CD4-positive, alpha-beta T cell treated with Interleukin-17A for 1 hour (primary cell): Measurements from ENCODE around the gene CDH15.
"Not testable (repeated sequence)": the region's sequence is repeated elsewhere in the genome, so short reads cannot be mapped to it uniquely, and the experiment has no call there.

Source experiments
- DNase-seq: peaks from one replicate; pipeline ENCODE4 v3.0.0-alpha.2; 2020

Gene CDH15

GRCh38 chr16:89156740-89157645 is 14.6 kb upstream of the CDH15 start:
- DNase-seq: no peak

DNA sequence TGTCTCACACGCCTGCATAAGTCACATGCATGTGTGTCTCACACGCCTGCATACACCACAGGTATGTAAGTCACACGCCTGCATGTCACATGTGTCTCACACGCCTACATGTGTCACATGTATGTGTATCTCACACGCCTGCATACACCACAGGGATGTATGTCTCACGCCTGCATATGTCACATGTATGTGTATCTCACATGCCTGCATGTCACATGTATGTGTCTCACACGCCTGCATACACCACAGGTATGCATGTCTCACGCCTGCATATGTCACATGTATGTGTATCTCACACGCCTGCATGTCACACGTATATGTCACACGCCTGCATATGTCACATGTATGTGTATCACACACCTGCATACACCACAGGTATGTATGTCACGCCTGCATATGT is 13.8 kb upstream of the CDH15 start:
- DNase-seq: no peak

- no peak for DNase-seq
These were observed 12.3 kb upstream of the CDH15 start for GRCh38 chr16:89159066-89159849.

- DNase-seq: no peak
These were observed 11.6 kb upstream of the CDH15 start for GRCh38 chr16:89159850-89160354.

GRCh38 chr16:89160977-89161701 is 10.4 kb upstream of the CDH15 start:
- no peak for DNase-seq

DNA sequence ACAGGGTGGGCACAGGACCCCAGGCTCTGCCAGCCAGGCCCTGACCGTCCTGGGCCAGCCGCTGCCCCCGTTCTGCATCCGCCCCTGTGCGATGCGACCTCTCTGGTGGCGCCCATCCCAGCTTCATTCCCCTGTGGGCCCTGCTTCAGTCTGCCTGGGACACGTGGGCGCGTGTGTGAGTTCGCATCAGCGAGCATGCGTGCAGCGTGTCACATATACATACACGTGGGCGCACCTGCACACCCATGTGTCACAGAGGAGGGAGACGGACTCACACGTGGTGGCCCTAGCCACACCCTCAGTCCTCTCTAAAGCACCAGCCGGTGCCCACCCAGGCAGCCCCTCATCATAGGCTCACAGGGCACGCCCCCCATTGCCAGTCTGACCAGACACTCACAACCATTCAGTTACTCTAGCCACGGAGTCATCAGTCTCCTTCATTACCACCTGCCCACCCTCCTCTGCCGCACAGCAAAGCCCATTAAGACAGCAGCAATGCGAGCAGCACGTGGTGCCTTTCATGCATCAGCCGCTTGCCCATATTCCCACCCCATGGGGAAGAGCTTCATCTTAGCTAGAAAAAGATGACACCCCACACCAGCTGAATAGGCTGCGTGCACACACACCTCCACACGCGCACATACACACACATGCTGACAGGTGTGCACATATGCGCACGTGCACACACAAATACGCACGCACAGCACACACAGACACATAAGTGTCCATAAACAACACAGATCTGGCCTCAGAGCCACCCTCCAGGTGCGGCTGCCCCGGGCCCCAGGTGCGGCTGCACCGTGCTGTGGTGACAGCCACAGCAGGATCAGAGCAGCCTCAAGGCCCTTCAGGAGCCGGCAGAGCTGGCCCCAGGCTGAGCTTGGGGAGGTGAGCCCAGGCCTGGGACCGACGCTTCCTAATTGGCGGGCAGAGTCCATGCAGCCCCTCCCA is 9.5 kb upstream of the CDH15 start:
- no peak for DNase-seq

DNA sequence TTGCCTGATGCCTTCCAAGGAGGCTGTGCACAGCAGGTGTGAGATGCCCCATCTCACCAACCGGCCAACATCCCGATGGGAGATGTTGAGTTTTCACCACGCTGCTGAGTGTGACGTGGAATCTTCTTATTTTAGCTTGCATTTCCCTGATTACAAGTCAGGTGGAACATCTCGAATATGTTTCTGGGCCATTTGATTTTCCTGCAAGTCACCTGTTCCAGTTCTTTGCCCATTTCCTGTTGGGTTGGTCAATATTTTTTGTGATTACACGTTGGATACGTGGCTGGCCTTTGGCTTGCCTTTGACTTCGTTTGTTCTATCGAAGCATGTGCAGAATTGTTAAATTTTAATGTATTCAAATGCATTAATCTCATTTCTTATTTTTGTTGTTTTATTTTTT is 8.3 kb upstream of the CDH15 start:
- DNase-seq: no peak

DNA sequence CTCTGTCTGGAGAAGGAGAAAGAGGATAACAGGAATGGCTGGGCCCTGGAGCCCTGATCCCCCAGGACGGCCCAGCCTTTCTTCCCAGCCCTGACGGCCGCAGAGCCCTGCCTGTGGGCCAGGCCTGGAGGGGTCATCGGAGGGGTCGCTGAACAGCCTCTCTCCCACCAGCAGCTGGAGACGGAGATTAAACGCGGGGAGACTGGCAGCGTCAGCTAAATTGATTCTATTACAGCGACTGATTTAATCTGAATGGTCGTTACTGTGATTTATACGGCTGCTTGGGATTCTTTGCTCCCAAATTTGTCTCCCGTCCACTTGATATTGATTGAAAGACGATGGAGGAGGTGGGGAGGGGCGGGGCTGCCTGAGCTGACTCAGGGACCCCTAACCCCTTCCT is 7.1 kb upstream of the CDH15 start:
- no peak for DNase-seq

DNA sequence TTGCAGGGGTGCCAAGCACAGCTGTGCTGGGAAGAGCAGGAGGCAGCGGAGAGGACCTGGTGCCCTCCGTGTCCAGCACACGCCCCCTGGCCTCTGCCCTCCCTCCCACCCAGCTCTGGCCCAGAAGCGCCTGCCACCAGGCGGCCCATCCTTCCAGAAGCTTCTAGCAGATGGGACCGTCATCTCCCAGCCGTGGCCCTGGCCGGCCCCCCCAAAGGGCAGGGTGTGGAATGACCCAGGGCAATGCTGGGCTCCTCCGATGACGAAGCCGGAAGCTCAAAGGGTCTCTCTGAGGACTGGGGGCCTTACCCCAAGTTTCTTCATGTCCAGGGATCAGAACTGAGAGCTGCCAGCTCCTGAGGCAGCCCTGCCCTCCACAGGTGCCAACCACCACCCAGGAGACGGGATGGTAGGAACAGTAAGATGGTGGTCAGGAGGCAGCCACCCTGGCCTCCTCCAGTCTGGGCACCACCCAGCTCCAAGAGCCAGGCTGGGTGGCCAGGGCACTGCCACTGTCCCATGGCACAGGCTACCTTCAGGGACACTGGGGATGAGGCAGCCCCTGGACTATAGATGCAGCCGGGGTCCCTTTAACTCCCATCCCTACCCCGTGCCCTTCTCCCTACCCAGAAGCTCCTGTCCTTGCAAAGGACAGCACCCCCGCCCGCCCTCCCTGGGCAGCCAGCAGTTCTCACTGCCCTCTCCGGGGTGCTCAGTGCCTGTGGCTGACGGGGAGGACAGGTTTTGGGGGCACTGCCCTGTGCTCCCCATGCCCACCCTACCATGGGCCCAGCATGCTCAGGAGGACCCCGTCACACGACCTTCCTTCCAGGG is 6.5 kb upstream of the CDH15 start:
- no peak for DNase-seq

GRCh38 chr16:89165681-89165979 is 5.9 kb upstream of the CDH15 start:
- DNase-seq: not testable (repeated sequence)

GRCh38 chr16:89166696-89167424 is 4.7 kb upstream of the CDH15 start:
- DNase-seq: no peak

DNA sequence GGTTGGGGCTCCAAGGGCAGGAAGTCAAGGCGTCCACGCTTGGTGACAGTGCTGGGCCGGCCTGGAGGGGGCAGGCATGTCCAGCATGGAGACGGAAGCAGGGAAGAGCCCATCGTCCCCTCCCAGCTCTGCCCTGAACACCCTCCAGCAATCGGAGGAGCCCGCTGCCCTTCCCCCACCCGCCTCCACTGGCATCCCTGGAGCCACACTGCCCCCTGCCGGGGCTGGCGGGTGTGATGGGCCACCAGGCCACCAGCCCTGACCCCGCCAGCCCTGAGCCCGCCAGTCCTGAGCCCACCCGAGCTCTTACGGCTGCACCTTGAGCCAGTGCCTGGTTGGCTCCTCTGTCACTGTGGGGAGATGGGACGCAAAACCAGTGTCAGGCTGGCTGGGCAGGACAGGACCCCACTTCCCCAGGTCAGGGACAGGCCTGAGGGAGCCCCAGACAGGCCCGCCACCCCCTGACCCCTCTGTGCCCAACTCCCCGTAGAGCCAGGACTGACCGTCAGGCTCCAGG is 4.1 kb upstream of the CDH15 start:
- peak; percentile 81 for DNase-seq

DNA sequence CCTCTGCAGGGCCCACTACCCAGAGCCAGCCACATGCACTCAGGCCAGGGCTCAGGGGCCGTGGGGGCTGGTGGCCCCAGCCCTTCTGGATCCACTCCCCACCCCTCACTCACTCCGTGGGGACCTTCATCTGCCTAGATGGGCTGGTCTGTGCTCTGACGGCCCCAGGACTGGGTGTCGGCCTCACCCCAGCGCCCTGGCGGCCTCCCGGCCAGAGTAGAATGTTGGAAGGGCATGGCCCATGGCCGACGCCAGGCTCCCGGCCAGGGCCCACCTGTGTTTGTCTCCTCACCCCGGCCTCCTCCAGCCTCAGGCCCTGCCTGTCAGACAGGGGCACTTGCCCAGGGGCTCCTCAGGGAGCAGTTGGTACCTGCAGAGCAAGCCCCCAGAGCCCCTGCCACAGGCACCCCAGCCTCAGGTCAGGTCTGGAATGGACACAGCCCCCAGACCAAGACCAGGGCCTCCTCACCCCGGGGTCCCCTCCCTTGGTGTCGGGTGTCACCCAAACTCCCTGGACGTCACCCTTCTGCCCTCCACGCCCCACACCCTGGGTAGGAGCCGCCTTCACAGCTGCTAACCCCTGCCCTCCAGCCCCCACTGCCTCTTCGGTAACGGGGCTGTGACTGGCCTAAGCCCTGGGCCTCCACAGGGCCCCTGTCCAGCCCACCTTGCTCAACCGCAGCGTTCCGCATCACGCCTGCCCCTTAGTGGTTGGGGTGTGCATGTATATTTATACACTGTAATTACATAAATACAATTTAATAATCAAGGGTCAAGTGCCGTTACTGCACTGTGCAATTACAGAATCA is 3.0 kb upstream of the CDH15 start:
- no peak for DNase-seq

GRCh38 chr16:89169778-89170177 is 1.8 kb upstream of the CDH15 start:
- DNase-seq: no peak

- peak; percentile 16 for DNase-seq
These were observed 967 bp upstream of the CDH15 start for GRCh38 chr16:89170346-89171215.

DNA sequence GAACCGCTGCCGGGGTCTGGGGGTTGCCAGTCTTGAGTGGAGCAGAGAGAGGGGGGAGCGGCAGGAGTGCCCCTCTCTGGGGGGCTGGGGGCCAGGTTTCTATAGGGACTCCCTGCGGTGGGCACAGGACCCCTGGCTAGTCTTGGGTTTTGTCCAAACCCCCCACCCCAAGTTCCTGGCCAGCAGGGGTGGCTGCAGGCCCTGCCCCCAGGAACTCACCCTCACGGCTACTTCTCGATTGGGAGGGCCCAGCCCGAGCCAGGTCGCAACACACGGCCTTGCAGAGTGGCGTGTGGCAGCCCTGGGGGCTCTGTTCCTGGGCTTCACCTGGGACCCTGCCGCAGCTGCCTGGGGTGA is 601 bp downstream of the CDH15 start:
- DNase-seq: no peak

DNA sequence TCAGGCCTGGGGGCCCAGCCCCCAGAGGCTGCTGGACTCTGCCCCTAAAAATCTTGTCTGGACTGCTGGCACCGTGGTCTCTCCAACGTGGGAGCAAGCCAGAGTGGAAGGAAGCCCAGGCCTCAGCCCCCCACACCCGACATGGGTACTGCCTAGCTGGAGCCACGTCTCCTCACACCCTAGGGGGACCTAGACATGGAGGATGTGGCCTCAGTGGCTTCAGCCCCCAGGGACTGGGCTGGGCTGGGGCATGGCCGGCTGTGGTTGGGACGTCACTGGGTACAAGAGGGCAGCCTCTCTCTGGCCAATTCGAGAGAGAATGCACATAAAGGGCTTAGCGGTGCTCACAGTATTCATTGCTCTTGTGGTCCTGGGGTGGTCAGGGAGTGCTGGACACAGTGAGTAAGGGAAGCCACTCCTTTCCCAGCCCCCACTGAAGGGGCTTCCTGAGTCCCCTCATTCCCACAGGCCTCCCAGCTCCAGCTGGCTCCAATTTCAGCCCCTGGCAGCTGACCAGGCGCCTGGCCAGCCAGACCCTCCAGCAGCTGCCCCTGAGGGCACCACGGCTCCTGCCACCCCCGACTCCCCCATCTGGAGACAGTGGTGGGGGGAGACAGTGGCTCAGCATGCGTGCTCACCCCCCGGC is 1.1 kb downstream of the CDH15 start:
- no peak for DNase-seq
